Measurements from ENCODE around the gene CES2.

Gene CES2

GRCh38 chr16:66902648-66903543, 32.4 kb upstream of the CES2 start:
- in situ Hi-C loops (cut with MboI; ENCODE audit: low sequenced_read_pairs): no loop called here

- in situ Hi-C loops (cut with MboI; ENCODE audit: low sequenced_read_pairs): no loop called here
These were observed 31.5 kb upstream of the CES2 start for GRCh38 chr16:66903544-66904427.

- in situ Hi-C loops (cut with MboI; ENCODE audit: low sequenced_read_pairs): no loop called here
These were observed 30.9 kb upstream of the CES2 start for GRCh38 chr16:66904428-66904845.

GRCh38 chr16:66904846-66905632, 30.3 kb upstream of the CES2 start:
- in situ Hi-C loops (cut with MboI; ENCODE audit: low sequenced_read_pairs): no loop called here

- in situ Hi-C loops (cut with MboI; ENCODE audit: low sequenced_read_pairs): no loop called here
These were observed 29.4 kb upstream of the CES2 start for GRCh38 chr16:66905633-66906539.

- in situ Hi-C loops (cut with MboI; ENCODE audit: low sequenced_read_pairs): no loop called here
These were observed 28.1 kb upstream of the CES2 start for GRCh38 chr16:66906916-66907836.

GRCh38 chr16:66908116-66908515, 27.2 kb upstream of the CES2 start:
- in situ Hi-C loops (cut with MboI; ENCODE audit: low sequenced_read_pairs): no loop called here

- in situ Hi-C loops (cut with MboI; ENCODE audit: low sequenced_read_pairs): no loop called here
These were observed 26.4 kb upstream of the CES2 start for GRCh38 chr16:66908762-66909559.

- in situ Hi-C loops (cut with MboI; ENCODE audit: low sequenced_read_pairs): no loop called here
These were observed 25.0 kb upstream of the CES2 start for GRCh38 chr16:66910175-66910940.

GRCh38 chr16:66911112-66911511, 24.2 kb upstream of the CES2 start:
- in situ Hi-C loops (cut with MboI; ENCODE audit: low sequenced_read_pairs): no loop called here

GRCh38 chr16:66911801-66912200, 23.5 kb upstream of the CES2 start:
- in situ Hi-C loops (cut with MboI; ENCODE audit: low sequenced_read_pairs): no loop called here

GRCh38 chr16:66913081-66913480, 22.2 kb upstream of the CES2 start:
- in situ Hi-C loops (cut with MboI; ENCODE audit: low sequenced_read_pairs): no loop called here

- in situ Hi-C loops (cut with MboI; ENCODE audit: low sequenced_read_pairs): no loop called here
These were observed 21.6 kb upstream of the CES2 start for GRCh38 chr16:66913711-66914110.

- in situ Hi-C loops (cut with MboI; ENCODE audit: low sequenced_read_pairs): no loop called here
These were observed 20.8 kb upstream of the CES2 start for GRCh38 chr16:66914541-66914940.

GRCh38 chr16:66915041-66915440, 20.3 kb upstream of the CES2 start:
- in situ Hi-C loops (cut with MboI; ENCODE audit: low sequenced_read_pairs): no loop called here

- in situ Hi-C loops (cut with MboI; ENCODE audit: low sequenced_read_pairs): no loop called here
These were observed 18.8 kb upstream of the CES2 start for GRCh38 chr16:66916518-66916917.

GRCh38 chr16:66917741-66918140, 17.6 kb upstream of the CES2 start:
- in situ Hi-C loops (cut with MboI; ENCODE audit: low sequenced_read_pairs): no loop called here

All from hTERT RPE-1 (cell line).